HEK293 (cell line): ENCODE measurements around the gene HIVEP2.

Experiments
- CTCF ChIP-seq: fragments of 450-650 bp; formaldehyde crosslinking; IDR thresholded peaks from 2 replicates; pipeline ENCODE4 v1.5.1; 2016; ENCODE audit warnings: missing biosample characterization, missing genetic modification characterization
- GFI1B ChIP-seq: fragments of 450-650 bp; formaldehyde crosslinking; IDR thresholded peaks from 2 replicates; pipeline ENCODE4 v1.5.1; 2016; ENCODE audit warnings: missing biosample characterization, missing genetic modification characterization
- PBX3 ChIP-seq: sonication (generic); formaldehyde crosslinking; IDR thresholded peaks from 2 replicates; pipeline ENCODE4 v1.8.1; 2022; ENCODE audit warnings: mild to moderate bottlenecking, moderate library complexity, missing genetic modification reagents
- SP2 ChIP-seq: fragments of 450-650 bp; formaldehyde crosslinking; IDR thresholded peaks from 2 replicates; pipeline ENCODE4 v1.5.1; 2016; ENCODE audit warnings: missing biosample characterization, missing genetic modification characterization
- SP3 ChIP-seq: fragments of 450-650 bp; formaldehyde crosslinking; IDR thresholded peaks from 2 replicates; pipeline ENCODE4 v1.5.1; 2016; ENCODE audit warnings: missing biosample characterization, missing genetic modification characterization
- ZNF146 ChIP-seq: fragments of 450-650 bp; formaldehyde crosslinking; IDR thresholded peaks from 2 replicates; pipeline ENCODE4 v1.5.1; 2016; ENCODE audit warnings: missing biosample characterization, missing genetic modification characterization
- ZNF311 ChIP-seq: fragments of 450-650 bp; formaldehyde crosslinking; IDR thresholded peaks from 2 replicates; pipeline ENCODE4 v1.5.1; 2017; ENCODE audit warnings: missing biosample characterization, missing genetic modification characterization, borderline replicate concordance

- TF ChIP-seq PBX3 (no peak), CTCF (tag by site-specific recombination) (no peak), GFI1B (tag by site-specific recombination) (no peak), ZNF311 (tag by site-specific recombination) (no peak), SP3 (no peak), ZNF146 (tag by site-specific recombination) (no peak), SP2 (no peak)
Measured at GRCh38 chr6:142881290-142881689, 63.7 kb downstream of the HIVEP2 start.
